KG1 (cell line): ENCODE results near the gene ITGB1BP1.
A peak's percentile ranks its signal among the peaks of the same experiment; 100 is the strongest.

ENCODE experiments used
- DNase-seq: peaks from one replicate; lab custom pipeline; 2025; lab: John Stamatoyannopoulos, UW

ITGB1BP1 gene

DNA sequence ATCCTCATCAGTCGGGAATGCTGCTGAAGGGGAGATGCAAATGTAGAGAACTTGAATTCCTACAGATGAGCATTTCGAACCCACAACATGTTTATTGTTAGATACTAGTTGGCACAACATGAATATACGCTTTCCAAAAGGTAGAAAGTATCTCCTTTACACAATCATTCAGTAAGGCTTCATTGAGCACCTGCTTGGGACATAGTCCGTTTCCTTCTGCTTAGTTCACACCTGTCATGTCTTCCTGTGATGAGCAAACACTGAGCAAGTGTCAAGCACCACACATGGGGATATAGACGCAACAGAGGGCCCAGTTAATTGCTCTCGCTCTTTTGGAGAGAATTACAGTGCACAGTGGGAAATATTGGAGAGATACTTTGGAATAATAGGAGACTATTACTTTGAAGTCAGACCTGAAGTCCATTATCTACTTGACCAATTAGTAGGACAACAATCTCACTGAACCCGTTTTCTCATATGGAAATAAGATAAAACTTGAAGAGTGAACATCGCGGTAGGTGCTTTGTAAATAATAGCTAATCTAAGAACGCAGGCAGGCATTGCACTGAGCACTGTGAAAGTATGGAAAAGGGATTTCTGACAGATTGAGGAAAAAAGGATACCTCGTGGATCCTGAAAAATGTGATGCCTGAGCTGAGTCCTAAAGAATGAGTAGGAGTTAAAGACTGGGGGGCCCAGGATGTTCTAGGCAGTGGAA lies 1.3 kb upstream of the ITGB1BP1 start:
- no peak for DNase-seq

DNA sequence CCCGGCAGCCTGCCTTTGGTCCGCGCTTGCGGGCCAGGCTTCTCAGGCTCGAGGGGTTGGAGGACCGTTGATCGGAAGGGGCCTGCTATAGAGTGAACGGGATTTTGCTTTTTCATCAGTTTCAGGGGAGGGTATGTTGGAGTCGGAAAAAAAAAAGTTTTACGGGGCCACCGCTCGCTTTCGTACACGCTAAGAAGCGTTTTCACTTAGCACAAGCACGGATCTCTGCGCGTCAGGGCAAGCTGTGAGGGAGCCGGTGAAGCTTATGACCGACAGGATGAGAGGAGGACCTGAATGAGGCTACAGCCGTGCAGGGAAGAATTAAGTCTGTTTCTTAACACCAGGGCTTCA lies 569 bp upstream of the ITGB1BP1 start:
- DNase-seq: no peak

DNA sequence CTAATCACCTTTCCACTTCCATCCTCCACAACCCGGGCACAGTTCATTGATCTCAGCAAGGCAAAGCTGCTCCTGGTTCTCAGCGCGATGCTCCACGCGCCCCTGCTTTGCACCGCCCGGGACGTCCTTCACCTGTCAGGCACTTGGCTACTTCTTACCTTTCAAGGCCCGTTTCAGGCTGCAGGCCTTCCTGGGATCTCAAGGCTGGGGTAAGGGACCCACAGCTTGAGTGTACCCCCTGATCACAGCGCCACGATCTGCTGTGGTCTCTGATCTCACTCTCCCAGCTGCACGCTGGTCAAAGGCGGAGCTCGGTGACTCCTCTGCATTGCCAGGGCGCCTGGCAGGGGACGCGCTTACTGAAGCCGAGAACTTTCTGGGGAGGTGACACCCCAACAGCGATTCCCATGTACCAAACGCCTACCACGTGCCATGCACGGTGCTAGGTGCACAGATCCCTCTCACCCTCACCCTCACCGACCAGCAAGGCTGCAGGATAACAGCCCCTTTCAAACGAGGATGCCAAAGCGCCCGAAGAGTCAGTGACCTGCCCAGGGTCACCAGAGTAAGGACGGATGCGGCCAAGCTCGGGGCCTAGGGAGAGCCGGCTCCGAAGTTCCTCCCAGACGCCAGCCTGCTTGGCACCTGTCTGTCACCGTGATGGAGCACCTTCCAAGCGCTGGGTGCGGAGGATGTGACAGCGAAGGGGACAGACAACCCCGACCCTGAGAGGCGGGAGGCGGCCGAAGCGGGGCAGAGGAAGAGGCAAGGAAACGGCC lies 818 bp downstream of the ITGB1BP1 start:
- DNase-seq: peak; percentile 55

DNA sequence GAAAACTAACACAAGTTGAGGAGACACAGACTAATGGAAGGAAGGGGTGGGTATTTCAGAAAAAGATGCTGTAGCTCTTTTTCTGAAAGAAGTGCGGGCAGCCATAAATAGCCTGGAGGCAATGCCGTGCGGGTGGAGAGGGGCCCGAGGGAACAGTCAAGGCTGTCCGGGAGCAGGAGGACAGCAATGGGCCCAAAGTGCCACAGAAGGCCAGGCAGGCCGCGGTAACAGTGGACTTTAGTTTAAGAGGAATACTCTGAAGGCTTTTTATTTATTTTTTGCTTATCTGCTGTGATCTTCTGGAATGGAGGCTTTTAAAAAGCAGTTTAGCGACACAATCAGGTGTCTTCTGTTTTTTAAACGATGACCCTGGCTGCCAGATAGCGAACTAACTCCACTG lies 2.8 kb downstream of the ITGB1BP1 start:
- DNase-seq: no peak

DNA sequence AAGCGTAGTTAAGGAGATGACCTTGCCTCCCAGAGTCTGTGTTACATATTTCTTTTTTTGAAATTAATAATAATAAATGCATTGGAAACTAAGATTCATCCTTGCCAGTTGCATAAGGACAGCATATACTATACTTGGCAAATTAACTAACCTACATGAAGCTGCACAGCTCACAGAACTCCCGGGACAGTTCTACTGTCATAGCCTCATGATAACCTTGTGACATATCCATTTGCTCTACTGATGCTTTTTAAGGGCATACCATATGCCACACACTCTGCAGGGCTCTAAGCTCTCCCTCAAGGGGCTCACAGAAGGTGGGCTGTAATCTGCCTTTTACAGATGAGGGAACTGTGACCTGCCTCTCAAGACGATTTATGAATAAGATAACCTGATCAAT lies 3.8 kb downstream of the ITGB1BP1 start:
- DNase-seq: no peak

DNA sequence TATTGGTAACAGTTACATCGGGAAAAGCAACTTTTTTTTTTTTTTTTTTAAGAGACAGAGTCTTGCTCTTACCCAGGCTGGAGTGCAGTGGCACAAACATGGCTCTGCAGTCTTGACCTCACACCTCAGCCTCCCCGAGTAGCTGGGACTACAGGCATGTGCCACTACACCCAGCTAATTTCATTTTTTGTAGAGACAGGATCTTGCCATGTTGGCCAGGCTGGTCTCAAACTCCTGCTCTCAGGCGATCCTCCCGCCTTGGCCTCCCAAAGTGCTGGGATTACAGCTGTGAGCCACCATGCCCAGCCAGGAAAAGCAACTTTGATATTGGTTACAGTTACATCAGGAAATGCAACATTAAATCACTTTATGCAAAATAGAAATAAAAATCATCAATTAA lies 4.6 kb downstream of the ITGB1BP1 start:
- DNase-seq: no peak

DNA sequence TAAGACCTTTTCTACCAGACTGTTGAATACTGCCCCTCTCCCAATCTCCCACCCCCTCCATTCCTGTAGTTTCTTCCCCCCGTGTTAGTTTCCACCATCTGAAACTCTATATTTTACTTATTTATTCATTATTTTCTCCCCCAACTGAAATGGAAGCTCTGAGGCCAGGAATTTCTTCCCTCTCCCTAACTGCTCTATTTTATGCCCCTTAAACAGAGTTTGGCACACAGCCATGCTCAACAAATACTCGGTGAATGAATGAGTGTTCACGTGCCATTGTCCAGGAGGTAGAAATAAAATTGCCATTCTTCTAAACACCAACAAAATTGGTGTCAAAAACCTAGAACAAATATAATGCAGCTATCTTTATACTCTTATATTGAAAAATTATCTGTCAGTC lies 5.6 kb downstream of the ITGB1BP1 start:
- DNase-seq: no peak

DNA sequence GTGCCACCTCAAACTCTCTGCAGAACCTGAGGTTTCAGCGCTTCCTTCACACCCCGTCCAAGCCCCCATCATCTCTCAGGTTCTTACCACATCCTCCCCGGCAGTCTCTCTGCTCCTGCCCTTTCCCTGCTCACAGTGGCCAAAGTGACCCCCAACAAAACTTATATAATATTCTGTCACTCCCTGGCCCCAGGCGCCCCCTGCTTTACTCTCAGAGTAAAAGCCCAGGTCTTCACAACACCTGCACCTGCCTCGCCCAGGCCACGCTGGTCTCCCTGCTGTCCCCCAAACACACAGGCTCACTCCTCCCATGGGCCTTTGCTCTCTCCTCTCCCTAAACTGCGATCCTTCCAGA lies 6.4 kb downstream of the ITGB1BP1 start:
- no peak for DNase-seq

DNA sequence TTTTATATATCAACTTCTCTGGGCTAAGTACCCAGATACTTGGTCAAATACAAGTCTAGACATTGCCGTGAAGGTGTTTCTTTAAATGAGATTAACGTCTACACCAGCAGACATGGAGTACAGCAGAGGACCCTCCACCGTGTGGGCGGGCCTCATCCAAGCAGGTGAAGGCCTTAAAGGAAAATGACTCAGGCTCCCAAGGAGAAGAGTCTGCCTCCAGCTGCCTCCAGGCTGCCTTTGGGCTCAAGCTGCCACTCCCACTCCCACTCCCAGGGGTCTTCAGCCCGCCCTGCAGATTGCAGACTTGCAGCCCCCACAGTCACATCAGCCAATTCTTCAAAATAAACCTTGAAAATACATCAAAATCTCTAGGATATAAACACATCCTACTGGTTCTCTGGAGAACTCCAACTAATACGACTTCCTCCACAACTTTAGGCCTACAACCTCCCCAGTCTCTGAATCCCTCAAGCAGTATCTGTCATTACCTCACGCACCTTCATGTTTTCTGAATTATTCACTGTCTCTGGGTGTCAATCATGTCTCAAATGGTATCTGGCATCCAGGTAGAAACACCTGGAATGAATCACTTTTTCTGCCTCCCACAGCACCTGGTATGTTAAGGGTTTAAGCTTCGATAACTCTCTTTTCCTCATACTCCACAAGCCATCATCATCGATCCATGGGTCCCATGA lies 6.9 kb downstream of the ITGB1BP1 start:
- no peak for DNase-seq

DNA sequence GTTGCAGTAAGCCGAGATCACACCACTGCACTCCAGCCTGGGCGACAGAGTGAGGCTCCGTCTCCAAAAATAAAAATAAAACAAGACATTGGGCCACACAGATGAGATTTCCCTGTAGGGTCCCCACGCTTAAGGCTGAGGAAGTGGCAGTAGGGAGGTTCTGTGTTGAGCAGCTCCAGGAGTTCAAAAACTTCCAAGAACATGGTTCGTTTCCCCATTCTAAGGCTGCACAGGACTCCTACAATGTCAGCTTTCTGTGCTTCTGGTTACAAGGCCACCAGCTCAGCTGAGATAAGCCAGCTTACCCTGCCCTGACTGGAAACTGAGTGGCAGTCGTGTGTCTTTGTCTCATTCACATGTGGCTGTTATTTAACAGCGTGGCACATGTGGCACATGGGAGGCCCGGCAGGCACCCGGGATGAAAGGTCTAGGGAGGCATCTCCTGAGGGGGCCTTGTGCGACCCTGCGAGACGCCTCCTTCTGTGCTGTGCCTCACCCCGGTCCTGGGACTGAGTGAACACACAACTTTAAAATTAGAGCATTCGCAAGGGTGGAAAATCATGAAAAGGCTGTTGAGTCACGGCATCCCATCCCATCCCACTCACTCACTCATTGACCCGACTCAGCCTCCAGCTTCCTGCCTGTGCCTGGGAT lies 7.7 kb downstream of the ITGB1BP1 start:
- no peak for DNase-seq

DNA sequence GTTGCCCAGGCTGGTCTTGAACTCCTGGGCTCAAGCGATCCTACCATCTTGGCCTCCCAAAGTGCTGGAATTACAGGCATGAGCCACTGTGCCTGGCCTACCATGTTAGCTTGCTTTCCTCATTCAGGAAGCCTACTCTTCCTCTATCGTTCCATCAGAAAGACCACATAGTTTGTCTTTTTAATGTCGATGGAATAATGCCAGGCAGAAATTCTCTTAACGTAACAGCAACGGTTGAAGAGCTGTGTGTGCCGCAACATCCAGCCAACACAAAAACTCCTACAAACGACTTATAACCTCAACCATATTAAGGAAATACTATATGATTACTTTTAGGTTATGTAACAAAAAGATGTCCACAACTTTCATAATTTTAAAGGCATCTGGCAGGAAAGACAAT lies 10.5 kb downstream of the ITGB1BP1 start:
- no peak for DNase-seq

DNA sequence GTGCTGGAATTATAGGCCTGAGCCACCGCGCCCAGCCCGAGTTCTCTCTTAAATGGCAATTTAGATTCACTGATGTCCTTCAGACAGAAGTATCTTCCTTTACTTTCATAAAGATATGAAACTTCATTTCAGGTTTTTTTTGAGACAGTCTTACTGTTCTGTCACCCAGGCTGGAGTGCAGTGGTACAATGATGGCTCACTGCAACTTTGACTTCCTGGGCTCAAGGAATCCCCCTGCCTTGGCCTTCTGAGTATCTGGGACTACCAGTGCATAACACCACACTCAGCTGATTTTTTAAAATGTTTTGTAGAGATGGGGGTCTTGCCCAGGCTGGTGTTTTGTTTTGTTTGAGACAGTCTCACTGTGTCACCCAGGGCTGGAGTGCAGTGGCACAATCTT lies 13.2 kb downstream of the ITGB1BP1 start:
- no peak for DNase-seq

DNA sequence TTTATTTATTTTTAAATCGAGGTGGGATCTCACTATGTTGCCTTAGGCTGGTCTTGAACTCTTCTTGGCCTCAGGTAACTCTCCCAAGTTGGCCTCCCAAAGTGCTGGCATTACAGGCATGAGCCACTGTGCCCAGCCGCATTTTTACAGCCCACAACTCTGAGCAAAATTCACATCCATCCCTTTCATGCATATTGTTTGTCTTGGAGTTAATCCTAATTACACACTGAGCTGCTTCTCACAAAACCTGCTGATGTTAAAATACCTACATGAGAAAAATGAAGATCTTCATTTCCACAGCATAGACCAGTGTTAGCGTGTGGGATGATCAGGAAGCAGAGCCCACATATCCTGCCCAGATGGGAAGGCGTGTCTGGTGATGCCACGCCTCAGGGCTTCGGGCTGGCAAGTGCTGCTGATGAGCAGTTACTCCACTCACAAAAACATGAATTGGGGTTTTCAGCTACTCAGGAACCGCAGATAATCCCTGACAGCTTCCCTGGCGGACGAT lies 14.6 kb downstream of the ITGB1BP1 start:
- DNase-seq: no peak

DNA sequence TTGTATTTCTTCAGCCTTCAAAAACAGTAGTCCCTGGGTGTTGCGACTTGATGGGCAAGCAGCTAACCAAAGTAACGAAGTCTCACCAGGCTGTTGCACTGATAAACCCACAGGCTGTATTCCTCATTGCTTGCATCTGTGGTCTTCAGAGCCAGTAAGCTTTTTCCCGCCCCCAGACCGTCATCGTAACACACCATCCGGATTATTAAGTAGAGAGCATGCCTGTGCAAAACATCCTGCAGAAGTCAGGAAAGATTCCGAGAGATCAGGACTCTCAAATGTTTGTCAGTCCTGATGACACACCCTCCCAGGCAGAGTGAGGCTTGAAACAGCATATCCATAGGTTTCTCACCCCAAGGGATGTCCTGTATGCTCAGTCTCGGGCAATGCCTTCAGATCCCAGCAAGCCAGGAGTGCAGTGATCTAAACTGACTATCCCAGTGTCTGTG lies 15.9 kb downstream of the ITGB1BP1 start:
- no peak for DNase-seq

DNA sequence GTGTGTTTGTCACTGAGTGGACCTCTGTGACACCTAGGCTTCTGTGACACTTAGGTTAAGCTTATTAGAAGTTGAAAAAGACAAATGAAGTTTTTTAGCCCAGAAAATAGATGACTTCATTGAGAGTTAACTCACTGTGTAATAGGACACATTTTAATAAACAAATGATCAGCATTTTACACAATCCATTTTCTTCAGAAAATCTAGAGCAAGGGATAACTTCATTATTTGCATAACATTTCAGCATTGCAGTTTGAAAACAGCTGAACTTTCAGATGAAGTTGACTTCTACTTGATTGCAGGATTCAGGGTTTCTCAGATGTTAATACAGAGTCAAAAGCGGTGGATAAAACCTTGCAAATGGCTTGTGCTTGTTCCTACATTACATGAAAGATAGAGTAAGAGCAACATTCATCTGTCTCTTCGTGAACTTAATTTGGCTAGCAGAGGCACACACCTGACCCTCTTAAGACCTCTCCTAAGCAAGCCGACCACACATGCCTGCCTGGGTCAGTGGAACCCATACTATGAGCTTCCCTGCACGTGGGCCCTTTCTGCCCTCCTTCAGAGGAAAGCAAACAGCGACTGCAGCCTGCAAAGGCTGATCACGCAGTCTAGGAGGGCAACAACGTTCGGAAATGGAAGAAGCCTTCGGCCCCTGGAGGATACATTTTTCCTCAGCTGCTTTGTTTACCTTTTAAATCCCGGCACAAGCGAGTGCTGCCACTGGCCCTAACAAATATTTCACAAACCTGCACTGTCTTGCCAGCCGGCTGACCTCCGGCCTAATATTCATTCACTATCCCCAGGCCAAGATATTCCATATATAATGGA lies 16.6 kb downstream of the ITGB1BP1 start:
- DNase-seq: no peak

DNA sequence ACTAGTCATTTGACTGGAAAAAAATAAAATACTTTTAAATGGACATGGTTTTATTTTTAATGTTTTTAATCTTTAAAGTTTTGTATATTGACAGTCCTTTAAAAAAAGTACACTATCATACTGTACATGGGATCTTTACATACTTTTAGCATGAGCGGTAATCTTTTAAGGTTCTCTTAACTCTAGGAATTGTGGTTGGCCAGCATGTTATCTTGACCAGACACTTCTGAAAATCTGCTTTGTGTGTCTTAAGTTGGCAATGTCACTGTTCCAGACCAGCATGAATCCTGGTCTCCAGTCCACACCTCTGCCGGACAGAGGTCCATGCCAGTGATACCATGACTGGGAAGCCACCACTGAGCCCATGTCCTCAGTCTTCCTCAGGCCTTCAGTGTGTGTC lies 17.7 kb downstream of the ITGB1BP1 start:
- DNase-seq: no peak

DNA sequence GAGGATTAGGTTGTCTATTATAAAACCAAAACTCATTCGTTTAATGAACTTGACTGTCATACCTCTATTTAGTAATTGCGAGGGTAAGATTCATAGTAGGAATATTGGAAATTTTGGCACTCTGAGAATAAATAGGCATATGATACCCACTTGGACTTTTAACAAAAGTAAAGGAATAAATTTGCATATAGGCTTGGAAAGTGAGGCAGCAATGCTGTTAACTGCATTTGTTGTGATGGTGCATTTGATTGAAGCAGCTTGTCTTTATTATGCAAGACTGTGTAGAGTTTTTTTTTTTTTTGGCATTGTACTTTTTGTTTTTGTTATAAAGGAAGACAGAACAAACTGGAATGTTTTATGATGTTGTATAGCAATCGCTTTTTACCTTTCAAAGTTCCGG lies 18.9 kb downstream of the ITGB1BP1 start:
- DNase-seq: no peak

DNA sequence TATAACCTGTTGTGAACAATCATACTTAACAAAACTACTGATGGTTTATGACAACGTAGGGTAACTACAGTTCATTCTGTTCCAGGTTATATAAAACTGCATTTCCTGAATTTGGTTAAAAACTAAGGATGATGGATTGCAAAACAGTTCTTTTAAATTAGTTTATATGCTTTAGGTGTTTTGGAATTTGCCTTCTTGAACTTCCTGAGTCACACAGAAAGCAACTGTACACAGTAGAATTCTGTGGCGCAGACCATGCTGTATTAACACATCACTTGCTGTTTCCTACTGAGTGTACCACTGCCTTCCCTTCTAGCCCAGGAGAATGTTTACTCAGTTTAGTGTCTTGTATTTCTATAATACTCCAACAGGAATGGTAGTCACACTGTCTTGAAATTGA lies 19.4 kb downstream of the ITGB1BP1 start:
- no peak for DNase-seq

DNA sequence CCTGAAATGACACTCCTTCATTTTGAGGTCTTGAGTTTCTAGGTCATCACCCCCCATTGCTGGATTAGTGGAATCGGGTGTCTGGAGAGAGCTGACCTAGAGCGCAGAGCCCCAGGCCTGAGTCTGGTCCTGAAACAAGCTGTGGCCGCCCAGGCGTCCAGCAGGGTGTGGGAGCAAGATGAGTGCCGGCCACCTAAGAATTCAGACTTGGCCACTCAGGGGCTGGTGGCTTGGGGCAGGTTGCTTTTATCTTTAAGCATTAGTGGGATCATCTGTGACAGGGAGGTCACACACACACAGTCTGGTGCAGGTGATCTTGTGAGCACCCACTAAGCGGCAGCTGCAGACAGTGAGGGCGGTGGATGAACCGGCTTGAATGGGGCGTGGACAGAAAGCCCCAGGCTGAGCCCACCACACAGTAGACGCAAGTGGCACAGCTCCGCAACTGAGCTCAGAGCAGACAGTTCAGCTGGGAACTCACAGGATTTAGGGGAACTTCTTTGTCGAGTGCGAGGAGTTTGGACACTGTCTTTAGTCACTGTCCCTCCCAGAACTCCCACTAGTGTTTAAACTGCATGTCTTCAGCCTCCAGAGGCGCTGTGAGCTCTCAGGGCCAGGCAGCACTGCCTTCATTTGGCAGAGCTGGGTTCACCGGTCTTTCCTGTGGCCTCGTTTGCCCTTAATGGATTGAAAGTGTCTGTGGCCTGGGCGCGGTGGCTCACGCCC lies 21.5 kb downstream of the ITGB1BP1 start:
- no peak for DNase-seq

DNA sequence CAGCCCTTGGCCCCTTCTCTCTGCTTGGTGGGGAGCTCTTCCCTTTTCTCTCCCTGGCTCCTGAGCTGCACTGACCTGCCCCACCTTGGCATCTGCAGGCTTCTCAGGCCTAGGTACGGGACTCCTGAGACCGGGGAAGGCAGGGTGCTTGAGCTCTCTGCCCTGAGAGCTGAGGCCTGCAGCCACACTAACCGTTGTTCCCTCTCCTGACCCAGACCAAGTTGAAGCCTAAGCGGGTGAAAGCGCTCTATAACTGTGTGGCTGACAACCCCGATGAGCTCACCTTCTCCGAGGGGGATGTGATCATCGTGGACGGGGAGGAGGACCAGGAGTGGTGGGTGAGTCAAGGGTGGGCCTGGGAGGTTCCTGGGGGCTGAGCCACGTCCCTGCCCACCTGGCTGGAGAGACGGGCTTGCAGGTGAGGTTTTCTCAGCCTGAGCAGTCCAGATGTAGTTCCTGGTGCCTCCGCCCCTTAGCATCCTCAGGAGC lies 22.2 kb downstream of the ITGB1BP1 start:
- DNase-seq: no peak
